Skeletal muscle satellite cell (primary cell): Measurements from ENCODE around the gene RTN4.
"Not testable (repeated sequence)": the region's sequence is repeated elsewhere in the genome, so short reads cannot be mapped to it uniquely, and the experiment has no call there.

Experiments used
- H3K27me3 ChIP-seq: 2 replicates; pipeline ENCODE4 v1.7.0; 2013; ENCODE audit warnings: low read length; ENCODE audit not compliant: control insufficient read depth, insufficient read depth
- H3K36me3 ChIP-seq: 2 replicates; pipeline ENCODE4 v1.7.0; 2013; ENCODE audit warnings: mild to moderate bottlenecking, control low read depth, low read length; ENCODE audit not compliant: insufficient read depth
- H3K4me1 ChIP-seq: 2 replicates; pipeline ENCODE4 v1.7.0; 2013; ENCODE audit warnings: low read length; ENCODE audit not compliant: control insufficient read depth, insufficient read depth
- H3K4me2 ChIP-seq: 2 replicates; pipeline ENCODE4 v1.7.0; 2013; ENCODE audit warnings: mild to moderate bottlenecking, low read length
- H3K4me3 ChIP-seq: 2 replicates; pipeline ENCODE4 v1.7.0; 2013; ENCODE audit warnings: low read length
- H3K9ac ChIP-seq: 2 replicates; pipeline ENCODE4 v1.7.0; 2013; ENCODE audit warnings: mild to moderate bottlenecking, low read depth, low read length, moderate library complexity
- H3K9me3 ChIP-seq: replicated peaks from 2 replicates; pipeline ENCODE4 v1.7.0; 2013; ENCODE audit warnings: mild to moderate bottlenecking, control low read depth, low read length

Gene RTN4

GRCh38 chr2:55063226-55063625 is 13.0 kb upstream of the RTN4 start:
- Histone ChIP-seq H3K27me3 (no peaks in the 10 kb centered on the region), H3K4me2 (no peak overlapping the region), H3K36me3 (no peaks in the 10 kb centered on the region), H3K4me3 (no peak overlapping the region), H3K4me1 (no peaks in the 10 kb centered on the region), H3K9me3 (no peaks in the 10 kb centered on the region), H3K9ac (no peak overlapping the region)

- Histone ChIP-seq H3K4me3 (no peak overlapping the region), H3K9me3 (no peaks in the 10 kb centered on the region), H3K4me1 (no peaks in the 10 kb centered on the region), H3K9ac (no peak overlapping the region), H3K4me2 (no peak overlapping the region), H3K27me3 (no peaks in the 10 kb centered on the region), H3K36me3 (no peaks in the 10 kb centered on the region)
Observed at GRCh38 chr2:55062754-55063153, 12.5 kb upstream of the RTN4 start.

- no peak overlapping the region for H3K4me2 ChIP-seq
- H3K4me1 ChIP-seq, result no peaks in the 10 kb centered on the region
- no peaks in the 10 kb centered on the region for H3K27me3 ChIP-seq
- H3K36me3 ChIP-seq, result no peaks in the 10 kb centered on the region
- H3K9me3 ChIP-seq, result no peaks in the 10 kb centered on the region
- H3K4me3 ChIP-seq, result no peak overlapping the region
- no peak overlapping the region for H3K9ac ChIP-seq
Observed at GRCh38 chr2:55061523-55062344, 11.5 kb upstream of the RTN4 start.

- H3K27me3 ChIP-seq, result no peaks in the 10 kb centered on the region
- no peaks in the 10 kb centered on the region for H3K36me3 ChIP-seq
- no peak overlapping the region for H3K4me2 ChIP-seq
- H3K9ac ChIP-seq, result no peak overlapping the region
- no peaks in the 10 kb centered on the region for H3K4me1 ChIP-seq
- H3K4me3 ChIP-seq, result no peak overlapping the region
- no peaks in the 10 kb centered on the region for H3K9me3 ChIP-seq
Observed at GRCh38 chr2:55059793-55060192, 9.5 kb upstream of the RTN4 start.

- no peaks in the 10 kb centered on the region for H3K27me3 ChIP-seq
- no peaks in the 10 kb centered on the region for H3K4me1 ChIP-seq
- H3K9ac ChIP-seq, result no peak overlapping the region
- no peaks in the 10 kb centered on the region for H3K9me3 ChIP-seq
- H3K36me3 ChIP-seq, result no peaks in the 10 kb centered on the region
- H3K4me3 ChIP-seq, result no peak overlapping the region
- no peak overlapping the region for H3K4me2 ChIP-seq
Observed at GRCh38 chr2:55057474-55057873, 7.2 kb upstream of the RTN4 start.

GRCh38 chr2:55056024-55056521 is 5.8 kb upstream of the RTN4 start:
- H3K9me3 ChIP-seq, result peaks cover 6% of the 10 kb centered on the region
- peaks cover 7% of the 10 kb centered on the region for H3K4me1 ChIP-seq
- no peak overlapping the region for H3K4me2 ChIP-seq
- H3K4me3 ChIP-seq, result no peak overlapping the region
- H3K36me3 ChIP-seq, result no peaks in the 10 kb centered on the region
- no peak overlapping the region for H3K9ac ChIP-seq
- H3K27me3 ChIP-seq, result no peaks in the 10 kb centered on the region

GRCh38 chr2:55054106-55054875 is 4.0 kb upstream of the RTN4 start:
- peaks cover under 1% of the 10 kb centered on the region for H3K36me3 ChIP-seq
- no peaks in the 10 kb centered on the region for H3K27me3 ChIP-seq
- H3K4me2 ChIP-seq, result no peak overlapping the region
- no peak overlapping the region for H3K4me3 ChIP-seq
- H3K9me3 ChIP-seq, result peaks cover 6% of the 10 kb centered on the region
- H3K9ac ChIP-seq, result no peak overlapping the region
- peaks cover 12% of the 10 kb centered on the region for H3K4me1 ChIP-seq

- not testable (repeated sequence) for H3K4me2 ChIP-seq, H3K4me3 ChIP-seq, H3K27me3 ChIP-seq, H3K9ac ChIP-seq, H3K9me3 ChIP-seq
- Histone ChIP-seq H3K36me3 (peaks cover 10% of the 10 kb centered on the region), H3K4me1 (peaks cover 12% of the 10 kb centered on the region)
Observed at GRCh38 chr2:55053225-55053624, 3.0 kb upstream of the RTN4 start.

GRCh38 chr2:55052129-55053061 is 2.1 kb upstream of the RTN4 start:
- Histone ChIP-seq H3K36me3 (peaks cover 19% of the 10 kb centered on the region), H3K9ac (peak overlapping the region; percentile 26), H3K4me1 (peaks cover 12% of the 10 kb centered on the region), H3K9me3 (peaks cover 6% of the 10 kb centered on the region), H3K4me3 (peak overlapping the region; percentile 43), H3K4me2 (peak overlapping the region; percentile 84), H3K27me3 (no peaks in the 10 kb centered on the region)

GRCh38 chr2:55051026-55051866 is 995 bp upstream of the RTN4 start:
- Histone ChIP-seq H3K4me3 (peak overlapping the region; percentile 98), H3K36me3 (peaks cover 27% of the 10 kb centered on the region), H3K4me1 (peaks cover 18% of the 10 kb centered on the region), H3K9ac (peak overlapping the region; percentile 92), H3K27me3 (no peaks in the 10 kb centered on the region), H3K9me3 (peaks cover 6% of the 10 kb centered on the region), H3K4me2 (peak overlapping the region; percentile 84)
